ENCODE results near the gene CDH23.

CDH23 gene

GRCh38 chr10:71580415-71580814 lies 183.7 kb downstream of the CDH23 start:
- H3K36me3 ChIP-seq (ENCODE audit: control insufficient read depth, insufficient read depth, low read length): no peaks in the 10 kb centered on the region
- H3K4me3 ChIP-seq (ENCODE audit: low read depth, low read length): no peak overlapping the region
- H3K9ac ChIP-seq (ENCODE audit: low read length): no peak overlapping the region
- peaks cover 17% of the 10 kb centered on the region for H3K4me1 ChIP-seq (ENCODE audit: control insufficient read depth, insufficient read depth, low read length)
- H3K27me3 ChIP-seq (ENCODE audit: control insufficient read depth, insufficient read depth, low read length): no peaks in the 10 kb centered on the region
- no peak overlapping the region for H3K27ac ChIP-seq (ENCODE audit: low read depth, low read length)
- H3K9me3 ChIP-seq (ENCODE audit: control insufficient read depth, insufficient read depth, low read depth, low read length): no peaks in the 10 kb centered on the region

DNA sequence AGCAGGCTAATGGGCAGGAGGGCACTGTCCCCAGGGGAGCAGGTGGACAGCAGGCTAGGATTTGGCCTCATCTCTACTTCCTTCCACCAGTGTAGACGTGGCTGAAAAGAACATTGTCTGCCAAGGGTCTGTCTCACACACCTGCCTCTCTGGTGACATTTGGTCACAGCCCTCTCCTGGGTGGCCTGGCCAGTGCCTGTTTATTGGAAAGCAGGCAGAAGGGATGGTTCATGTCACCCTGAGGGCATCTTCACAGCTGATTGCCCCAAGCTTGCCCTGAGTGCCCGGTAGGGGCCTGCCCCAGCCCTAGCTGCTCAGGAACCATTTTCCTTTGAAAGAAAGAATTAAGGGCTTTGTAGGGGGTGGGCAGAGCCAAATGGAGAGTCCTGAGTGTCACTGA lies 184.2 kb downstream of the CDH23 start:
- Histone ChIP-seq H3K27me3 (ENCODE audit: control insufficient read depth, insufficient read depth, low read length) (no peaks in the 10 kb centered on the region), H3K27ac (ENCODE audit: low read depth, low read length) (no peak overlapping the region), H3K9me3 (ENCODE audit: control insufficient read depth, insufficient read depth, low read depth, low read length) (no peaks in the 10 kb centered on the region), H3K4me1 (ENCODE audit: control insufficient read depth, insufficient read depth, low read length) (peaks cover 20% of the 10 kb centered on the region), H3K36me3 (ENCODE audit: control insufficient read depth, insufficient read depth, low read length) (no peaks in the 10 kb centered on the region), H3K4me3 (ENCODE audit: low read depth, low read length) (no peak overlapping the region), H3K9ac (ENCODE audit: low read length) (no peak overlapping the region)

DNA sequence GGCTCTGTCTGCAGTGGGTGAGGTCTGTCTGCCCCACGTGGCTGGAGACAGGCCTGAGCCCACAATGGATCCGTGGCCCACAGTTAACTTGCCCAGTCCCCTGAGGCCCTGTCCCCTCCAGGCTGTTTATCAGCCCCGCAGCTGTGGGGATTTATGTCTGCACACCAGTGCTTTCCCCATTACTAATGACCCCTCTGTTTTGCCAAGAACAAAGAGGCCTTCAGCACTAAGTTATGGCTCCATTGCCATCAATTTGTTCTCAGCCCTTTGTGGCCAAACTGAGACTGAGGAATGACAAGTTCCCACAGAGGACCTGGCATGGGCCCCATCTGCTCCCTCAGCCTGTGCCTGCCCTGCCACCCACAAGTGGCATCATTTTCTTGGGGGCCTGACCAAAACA lies 184.7 kb downstream of the CDH23 start:
- peaks cover 16% of the 10 kb centered on the region for H3K4me1 ChIP-seq (ENCODE audit: control insufficient read depth, insufficient read depth, low read length)
- H3K36me3 ChIP-seq (ENCODE audit: control insufficient read depth, insufficient read depth, low read length): no peaks in the 10 kb centered on the region
- H3K9ac ChIP-seq (ENCODE audit: low read length): no peak overlapping the region
- no peaks in the 10 kb centered on the region for H3K9me3 ChIP-seq (ENCODE audit: control insufficient read depth, insufficient read depth, low read depth, low read length)
- H3K27me3 ChIP-seq (ENCODE audit: control insufficient read depth, insufficient read depth, low read length): no peaks in the 10 kb centered on the region
- no peak overlapping the region for H3K4me3 ChIP-seq (ENCODE audit: low read depth, low read length)
- no peak overlapping the region for H3K27ac ChIP-seq (ENCODE audit: low read depth, low read length)

- Histone ChIP-seq H3K36me3 (ENCODE audit: control insufficient read depth, insufficient read depth, low read length) (no peaks in the 10 kb centered on the region), H3K4me1 (ENCODE audit: control insufficient read depth, insufficient read depth, low read length) (peaks cover 10% of the 10 kb centered on the region), H3K9ac (ENCODE audit: low read length) (no peak overlapping the region), H3K9me3 (ENCODE audit: control insufficient read depth, insufficient read depth, low read depth, low read length) (no peaks in the 10 kb centered on the region), H3K27ac (ENCODE audit: low read depth, low read length) (no peak overlapping the region), H3K4me3 (ENCODE audit: low read depth, low read length) (no peak overlapping the region), H3K27me3 (ENCODE audit: control insufficient read depth, insufficient read depth, low read length) (no peaks in the 10 kb centered on the region)
Observed at GRCh38 chr10:71582019-71582418, 185.3 kb downstream of the CDH23 start.

GRCh38 chr10:71582506-71583475 lies 186.1 kb downstream of the CDH23 start:
- peaks cover 10% of the 10 kb centered on the region for H3K4me1 ChIP-seq (ENCODE audit: control insufficient read depth, insufficient read depth, low read length)
- H3K9me3 ChIP-seq (ENCODE audit: control insufficient read depth, insufficient read depth, low read depth, low read length): no peaks in the 10 kb centered on the region
- H3K27me3 ChIP-seq (ENCODE audit: control insufficient read depth, insufficient read depth, low read length): no peaks in the 10 kb centered on the region
- H3K27ac ChIP-seq (ENCODE audit: low read depth, low read length): no peak overlapping the region
- no peak overlapping the region for H3K9ac ChIP-seq (ENCODE audit: low read length)
- H3K4me3 ChIP-seq (ENCODE audit: low read depth, low read length): no peak overlapping the region
- no peaks in the 10 kb centered on the region for H3K36me3 ChIP-seq (ENCODE audit: control insufficient read depth, insufficient read depth, low read length)

DNA sequence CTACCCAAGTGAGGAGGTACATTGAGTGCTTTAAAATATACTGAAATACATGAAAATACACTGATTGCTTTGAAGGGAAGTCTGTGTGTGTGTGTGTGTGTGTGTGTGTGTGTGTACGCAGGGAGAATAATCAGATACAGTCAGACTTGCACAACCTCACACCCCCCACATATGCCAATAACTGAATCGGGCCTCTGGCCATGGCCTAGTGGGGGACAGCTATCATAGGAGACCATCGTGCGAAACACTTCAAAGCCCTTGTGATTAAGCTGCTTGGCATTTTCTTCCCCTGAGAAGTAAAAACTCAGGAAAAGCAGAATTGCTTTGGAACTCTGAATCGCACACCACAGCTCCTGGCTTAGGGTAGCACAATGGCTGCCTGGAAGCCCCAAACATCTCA lies 187.7 kb downstream of the CDH23 start:
- Histone ChIP-seq H3K9me3 (ENCODE audit: control insufficient read depth, insufficient read depth, low read depth, low read length) (no peaks in the 10 kb centered on the region), H3K4me3 (ENCODE audit: low read depth, low read length) (no peak overlapping the region), H3K4me1 (ENCODE audit: control insufficient read depth, insufficient read depth, low read length) (peaks cover 4% of the 10 kb centered on the region; the same call in 1 of the 2 replicates), H3K36me3 (ENCODE audit: control insufficient read depth, insufficient read depth, low read length) (no peaks in the 10 kb centered on the region), H3K27me3 (ENCODE audit: control insufficient read depth, insufficient read depth, low read length) (no peaks in the 10 kb centered on the region), H3K9ac (ENCODE audit: low read length) (no peak overlapping the region), H3K27ac (ENCODE audit: low read depth, low read length) (no peak overlapping the region)

DNA sequence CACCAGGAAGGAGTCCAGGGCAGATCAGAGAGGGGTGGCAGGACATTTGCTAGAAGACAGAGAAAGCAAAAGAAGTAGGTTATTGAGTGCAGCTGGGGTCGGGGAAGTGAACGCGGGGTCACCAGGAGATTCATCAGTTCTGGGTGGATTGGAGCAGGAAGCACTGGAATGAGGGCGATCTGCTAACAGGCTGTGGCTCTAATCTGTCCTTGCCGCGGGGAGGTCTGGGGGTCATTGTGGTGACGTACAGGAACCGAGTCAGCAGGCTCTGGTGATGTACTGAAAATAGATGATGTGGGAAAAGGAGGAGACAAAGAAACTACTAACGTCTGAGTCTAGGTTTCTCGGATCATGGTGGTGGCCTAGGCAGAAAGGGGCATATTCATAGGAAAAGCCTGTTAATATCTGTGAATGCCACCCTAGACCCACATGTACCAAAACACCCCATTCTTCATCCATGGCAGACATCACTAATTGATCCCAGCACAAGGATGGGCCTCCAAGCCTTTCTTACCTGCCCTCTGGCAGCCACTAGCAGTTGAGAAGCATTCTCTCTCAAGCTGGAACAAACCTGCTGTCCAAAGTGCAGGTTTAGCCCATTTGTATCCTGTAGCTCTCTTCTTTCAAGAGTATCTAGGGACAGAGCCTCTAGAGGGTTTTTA lies 188.3 kb downstream of the CDH23 start:
- H3K9me3 ChIP-seq (ENCODE audit: control insufficient read depth, insufficient read depth, low read depth, low read length): no peaks in the 10 kb centered on the region
- no peak overlapping the region for H3K27ac ChIP-seq (ENCODE audit: low read depth, low read length)
- H3K4me1 ChIP-seq (ENCODE audit: control insufficient read depth, insufficient read depth, low read length): peaks cover 4% of the 10 kb centered on the region; the same call in 1 of the 2 replicates
- no peaks in the 10 kb centered on the region for H3K36me3 ChIP-seq (ENCODE audit: control insufficient read depth, insufficient read depth, low read length)
- H3K9ac ChIP-seq (ENCODE audit: low read length): no peak overlapping the region
- H3K4me3 ChIP-seq (ENCODE audit: low read depth, low read length): no peak overlapping the region
- no peaks in the 10 kb centered on the region for H3K27me3 ChIP-seq (ENCODE audit: control insufficient read depth, insufficient read depth, low read length)

- Histone ChIP-seq H3K27ac (ENCODE audit: low read depth, low read length) (no peak overlapping the region), H3K9me3 (ENCODE audit: control insufficient read depth, insufficient read depth, low read depth, low read length) (no peaks in the 10 kb centered on the region), H3K9ac (ENCODE audit: low read length) (no peak overlapping the region), H3K27me3 (ENCODE audit: control insufficient read depth, insufficient read depth, low read length) (no peaks in the 10 kb centered on the region), H3K4me1 (ENCODE audit: control insufficient read depth, insufficient read depth, low read length) (peaks cover 11% of the 10 kb centered on the region), H3K4me3 (ENCODE audit: low read depth, low read length) (no peak overlapping the region), H3K36me3 (ENCODE audit: control insufficient read depth, insufficient read depth, low read length) (no peaks in the 10 kb centered on the region)
Observed at GRCh38 chr10:71585564-71586290, 189.0 kb downstream of the CDH23 start.

GRCh38 chr10:71587941-71588573 lies 191.3 kb downstream of the CDH23 start:
- Histone ChIP-seq H3K4me1 (ENCODE audit: control insufficient read depth, insufficient read depth, low read length) (peaks cover 16% of the 10 kb centered on the region), H3K9ac (ENCODE audit: low read length) (no peak overlapping the region), H3K4me3 (ENCODE audit: low read depth, low read length) (no peak overlapping the region), H3K9me3 (ENCODE audit: control insufficient read depth, insufficient read depth, low read depth, low read length) (no peaks in the 10 kb centered on the region), H3K27ac (ENCODE audit: low read depth, low read length) (no peak overlapping the region), H3K27me3 (ENCODE audit: control insufficient read depth, insufficient read depth, low read length) (no peaks in the 10 kb centered on the region), H3K36me3 (ENCODE audit: control insufficient read depth, insufficient read depth, low read length) (no peaks in the 10 kb centered on the region)

- Histone ChIP-seq H3K4me1 (ENCODE audit: control insufficient read depth, insufficient read depth, low read length) (peaks cover 16% of the 10 kb centered on the region), H3K9me3 (ENCODE audit: control insufficient read depth, insufficient read depth, low read depth, low read length) (no peaks in the 10 kb centered on the region), H3K27me3 (ENCODE audit: control insufficient read depth, insufficient read depth, low read length) (no peaks in the 10 kb centered on the region), H3K4me3 (ENCODE audit: low read depth, low read length) (no peak overlapping the region), H3K9ac (ENCODE audit: low read length) (no peak overlapping the region), H3K36me3 (ENCODE audit: control insufficient read depth, insufficient read depth, low read length) (no peaks in the 10 kb centered on the region), H3K27ac (ENCODE audit: low read depth, low read length) (no peak overlapping the region)
Observed at GRCh38 chr10:71588685-71589084, 192.0 kb downstream of the CDH23 start.
